GM19025 (cell line): ENCODE results near the gene TPRA1.

Source experiments
- ATAC-seq: cut with Tn5 transposase; IDR thresholded peaks from one replicate; pipeline ENCODE4 v1.9.1; 2021; ENCODE audit warnings: mild to moderate bottlenecking, low read depth, moderate library complexity; ENCODE audit not compliant: unreplicated experiment

Gene TPRA1

GRCh38 chr3:127590593-127591465 is at the start of gene TPRA1:
TPRA1 (minus strand) TSS chr3:127590733; CDS start chr3:127580146, 10,587 bp downstream.
- ATAC-seq: peak; percentile 71

GRCh38 chr3:127640042-127640355 is 49.5 kb upstream of the TPRA1 start:
- no peak for ATAC-seq

DNA sequence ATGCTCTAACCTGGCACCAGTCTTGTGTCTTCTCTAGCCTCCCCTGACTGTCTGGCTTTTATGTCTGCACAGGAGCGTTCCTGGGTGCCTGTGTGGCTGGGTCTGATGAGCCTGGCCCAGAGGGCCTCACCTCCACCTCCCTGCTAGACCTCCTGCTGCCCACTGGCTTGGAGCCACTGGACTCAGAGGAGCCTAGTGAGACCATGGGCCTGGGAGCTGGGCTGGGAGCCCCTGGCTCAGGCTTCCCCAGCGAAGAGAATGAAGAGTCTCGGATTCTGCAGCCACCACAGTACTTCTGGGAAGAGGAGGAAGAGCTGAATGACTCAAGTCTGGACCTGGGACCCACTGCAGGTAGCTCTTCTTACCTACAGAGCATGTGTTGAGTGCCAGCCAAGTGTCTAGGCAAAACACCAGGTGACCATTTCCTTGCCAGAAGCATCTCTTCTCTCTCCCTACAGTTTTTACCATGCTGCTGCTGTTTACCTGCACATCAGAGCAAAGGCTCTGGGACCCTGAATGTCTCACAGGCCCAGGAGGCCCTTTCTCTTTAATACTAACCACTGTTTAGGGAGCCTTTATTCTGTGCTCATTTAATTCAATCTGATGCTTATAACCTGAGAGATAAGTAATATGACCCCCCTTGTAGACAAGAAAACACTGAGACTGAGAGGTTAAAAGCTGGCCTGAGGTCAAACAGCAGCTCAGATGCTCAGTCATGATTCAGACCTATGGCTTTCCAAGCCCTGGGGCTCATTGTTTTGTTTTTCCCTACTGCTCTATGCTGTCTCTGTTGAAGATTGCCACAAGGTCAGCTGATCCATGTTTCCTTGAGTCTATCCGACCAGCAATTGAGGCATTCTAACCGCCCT is 48.9 kb upstream of the TPRA1 start:
- ATAC-seq: no peak

DNA sequence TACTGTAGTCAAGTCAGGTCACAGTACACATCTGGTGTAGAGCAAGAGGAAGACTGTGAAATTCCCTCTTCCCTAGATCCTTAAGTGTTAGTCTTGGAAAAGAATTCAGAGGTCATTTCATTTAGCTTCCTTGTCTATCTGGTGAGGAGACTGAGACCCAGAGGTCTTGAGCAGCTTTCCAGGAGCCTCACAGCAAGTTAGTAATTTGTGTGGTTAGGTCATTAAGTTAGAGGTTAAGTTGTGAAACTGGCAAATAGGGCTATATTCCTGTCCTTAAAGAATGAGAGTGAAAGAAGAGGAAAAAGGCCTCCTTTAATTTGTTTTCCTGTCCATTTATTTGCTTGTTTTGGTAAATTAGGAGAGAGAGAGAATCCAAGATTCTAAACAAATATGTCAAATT is 47.4 kb upstream of the TPRA1 start:
- no peak for ATAC-seq

DNA sequence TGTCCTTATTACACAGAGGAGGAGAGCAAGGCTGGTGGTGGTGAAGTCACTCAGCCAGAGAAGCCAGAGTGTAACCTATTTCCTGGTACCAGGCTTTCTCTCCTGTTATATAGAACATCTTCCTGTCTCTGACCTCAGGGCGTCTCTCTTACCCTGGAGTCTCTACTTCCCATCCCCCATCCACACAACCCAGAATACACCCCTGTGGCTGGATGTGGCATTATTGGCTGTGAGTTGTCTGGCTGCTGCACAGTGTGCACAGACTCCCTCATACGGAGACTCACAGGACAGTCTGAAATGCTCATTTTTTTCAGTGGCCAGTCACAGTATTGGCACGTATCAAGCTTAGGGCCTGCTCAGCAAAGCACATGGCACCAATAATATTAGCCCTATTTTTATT is 47.0 kb upstream of the TPRA1 start:
- ATAC-seq: no peak

DNA sequence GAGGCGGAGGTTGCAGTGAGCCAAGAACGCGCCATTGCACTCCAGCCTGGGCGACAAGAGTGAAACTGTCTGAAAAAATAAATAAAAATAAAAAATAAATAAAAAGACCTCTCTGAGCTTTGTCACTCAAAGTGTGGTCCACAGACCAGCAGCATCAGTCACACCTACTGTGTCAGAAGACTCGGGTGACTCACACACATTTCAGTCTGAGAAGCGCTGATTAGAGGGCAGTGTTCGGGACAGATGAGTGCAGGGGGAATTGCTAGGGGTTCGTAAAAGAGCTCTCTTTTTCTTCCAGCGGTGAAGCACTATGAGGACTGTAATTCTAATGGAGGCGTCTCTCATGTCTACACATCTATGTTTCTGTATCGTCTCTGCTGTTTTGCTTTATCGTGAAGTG is 44.1 kb upstream of the TPRA1 start:
- no peak for ATAC-seq

DNA sequence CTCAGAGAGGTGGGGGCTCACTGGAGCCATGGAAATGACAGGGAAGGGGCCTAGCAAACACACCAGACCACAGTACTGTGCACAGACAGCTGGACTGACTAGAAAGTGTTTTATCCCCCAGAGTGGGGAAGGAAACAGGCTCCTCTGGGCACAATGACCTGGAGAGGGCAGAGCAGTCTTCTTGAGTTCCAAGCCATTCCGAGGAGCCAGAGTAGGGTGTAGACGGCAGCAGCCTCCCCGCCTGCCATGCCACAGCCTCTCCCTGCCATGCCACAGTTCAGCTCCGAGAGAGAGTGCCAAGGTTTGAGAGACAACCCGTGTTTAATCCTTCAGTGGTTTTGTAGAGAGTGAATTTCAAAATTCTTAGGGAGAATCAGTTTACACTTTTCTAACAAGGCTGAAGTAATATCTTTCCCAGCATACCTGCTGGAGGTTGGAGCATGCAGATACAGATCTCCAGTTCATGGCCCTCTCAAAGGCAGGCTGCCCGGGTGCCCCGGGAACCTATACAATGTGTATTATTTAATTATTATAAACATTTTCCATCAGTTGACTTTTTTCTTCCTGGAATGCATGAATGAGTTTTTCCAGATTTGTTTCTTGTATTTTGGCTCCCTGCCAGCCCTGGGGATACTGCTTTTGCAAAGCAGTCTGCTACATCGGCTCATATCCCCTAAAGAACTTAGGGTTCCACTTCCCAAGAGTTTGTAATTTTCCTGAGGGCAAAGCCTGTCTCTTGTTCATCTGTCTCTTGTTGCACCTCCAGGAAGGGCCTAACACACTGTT is 41.7 kb upstream of the TPRA1 start:
- ATAC-seq: no peak

- no peak for ATAC-seq
These were observed 40.5 kb upstream of the TPRA1 start for GRCh38 chr3:127630811-127631714.

- no peak for ATAC-seq
These were observed 39.2 kb upstream of the TPRA1 start for GRCh38 chr3:127629467-127630403.

DNA sequence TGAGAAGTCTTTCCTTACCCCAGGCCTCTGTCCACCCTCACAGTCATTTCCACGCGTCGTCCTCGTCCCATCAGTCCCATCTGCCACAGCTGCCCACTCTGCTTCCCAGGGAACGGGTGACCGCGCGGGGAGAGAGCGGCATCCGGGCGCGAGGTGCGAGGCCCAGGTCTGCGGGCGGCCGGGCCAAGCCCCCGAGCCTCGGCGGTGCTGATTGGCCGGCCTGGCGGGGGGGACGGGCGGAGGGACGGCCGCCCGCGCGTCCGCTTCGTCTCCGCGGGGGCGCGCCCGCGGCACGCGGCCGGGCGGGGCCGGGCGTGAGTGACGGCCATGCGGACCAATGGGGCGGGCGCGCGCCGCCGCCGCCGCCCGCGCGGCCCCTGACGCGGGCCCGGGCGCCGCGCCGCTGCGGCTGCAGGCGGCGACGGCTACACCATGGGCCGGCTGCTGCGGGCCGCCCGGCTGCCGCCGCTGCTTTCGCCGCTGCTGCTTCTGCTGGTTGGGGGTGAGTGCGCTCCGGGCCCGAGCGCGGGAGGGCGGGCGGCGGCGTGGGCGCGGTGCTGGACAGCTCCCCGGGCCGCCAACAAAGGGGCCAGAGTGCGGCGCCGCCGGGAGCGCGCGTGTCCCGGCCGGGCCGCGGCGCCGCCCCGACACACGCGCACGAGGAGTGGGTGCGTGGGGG is 38.4 kb upstream of the TPRA1 start, which contains the start of gene PODXL2:
Gene PODXL2 (plus strand): TSS at position 398 of the 679 bp plus-strand sequence. CDS start 35 bp downstream, at position 433.
- no peak for ATAC-seq

DNA sequence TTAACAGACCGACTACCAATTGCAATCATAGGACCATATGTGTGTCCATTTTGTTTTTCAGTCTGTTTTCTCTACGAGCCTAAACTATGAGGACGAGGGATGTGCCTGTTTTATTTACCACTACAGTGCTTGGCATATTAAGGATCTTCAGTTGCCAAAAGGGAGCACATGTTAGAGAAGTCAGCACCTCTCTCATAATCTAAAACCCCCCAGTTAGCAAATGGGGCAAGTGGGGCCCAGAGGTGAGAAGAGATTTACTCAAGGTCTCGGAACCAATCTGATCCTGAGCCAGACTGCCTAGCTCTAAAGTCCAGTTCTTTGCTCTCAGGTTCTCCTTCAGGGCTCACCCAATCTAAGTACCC is 37.9 kb upstream of the TPRA1 start:
- no peak for ATAC-seq

DNA sequence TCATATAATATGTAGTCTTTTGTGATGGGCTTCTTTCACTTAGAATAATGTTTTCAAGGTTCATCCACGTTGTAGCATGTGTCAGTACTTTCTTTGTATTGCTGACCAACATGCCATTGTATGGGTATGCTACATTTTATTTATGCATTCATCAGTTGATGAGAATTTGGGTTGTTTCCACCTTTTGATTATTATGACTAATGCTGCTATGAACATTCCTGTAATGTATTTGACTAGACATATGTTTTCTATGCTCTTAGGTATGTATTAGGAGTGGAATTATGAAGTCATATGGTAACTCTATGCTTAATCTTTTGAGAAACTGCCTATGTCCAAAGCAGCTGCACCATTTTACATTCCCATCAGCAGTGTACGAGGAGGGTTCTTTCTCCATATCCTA is 35.3 kb upstream of the TPRA1 start:
- ATAC-seq: no peak

DNA sequence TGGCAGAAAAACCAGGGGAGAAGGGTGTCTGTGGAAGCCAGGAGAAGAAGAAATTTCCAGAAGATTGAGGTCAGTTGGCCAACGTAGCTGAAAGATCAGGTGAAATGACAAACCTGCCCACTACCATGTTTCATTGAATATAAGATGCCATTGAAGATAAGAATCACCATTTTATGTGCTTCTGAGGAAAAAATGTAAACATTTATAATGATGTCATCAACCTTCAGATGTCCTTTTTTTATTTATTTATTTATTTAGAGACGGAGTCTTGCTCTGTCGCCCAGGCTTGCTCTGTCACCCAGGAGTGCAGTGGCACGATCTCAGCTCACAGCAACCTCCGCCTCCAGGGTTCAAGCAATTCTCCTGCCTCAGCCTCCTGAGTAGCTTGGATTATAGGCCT is 33.5 kb upstream of the TPRA1 start:
- no peak for ATAC-seq

DNA sequence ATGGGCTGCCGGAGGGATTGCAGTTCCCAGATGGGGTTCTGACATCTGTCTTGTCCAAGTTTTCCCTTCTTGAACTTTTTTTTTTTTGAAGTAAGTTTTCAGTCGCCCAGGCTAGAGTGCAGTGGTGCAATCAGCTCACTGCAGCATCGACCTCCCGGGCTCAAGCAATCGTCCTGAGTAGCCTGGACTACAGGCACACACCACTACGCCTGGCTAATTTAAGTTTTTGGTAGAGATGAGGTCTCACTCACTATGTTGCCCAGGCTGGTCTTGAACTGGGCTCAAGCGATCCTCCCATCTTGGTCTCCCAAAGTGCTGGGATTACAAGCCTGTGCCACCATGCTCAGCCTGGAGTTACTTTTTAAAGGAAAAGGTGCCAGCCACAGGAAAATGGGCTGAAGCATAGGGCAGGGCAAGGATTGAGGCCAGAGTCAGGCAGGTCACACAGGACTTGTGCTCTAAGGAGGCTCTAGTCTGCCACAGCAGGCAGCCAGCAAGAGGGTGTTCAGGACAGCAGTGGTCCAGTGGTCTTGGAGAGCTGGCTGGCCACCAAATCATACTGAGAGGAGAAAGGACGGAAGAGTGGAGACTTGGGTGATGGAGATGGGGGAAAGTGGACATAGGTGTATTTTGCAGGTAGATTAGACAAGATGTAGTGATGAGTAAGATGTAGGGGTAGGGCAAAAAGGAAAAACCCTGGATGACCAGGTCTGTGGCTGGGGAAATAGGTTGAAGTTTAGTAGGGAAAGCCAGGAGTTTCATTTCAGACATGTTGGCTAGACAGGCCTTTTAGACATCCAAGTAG is 32.4 kb upstream of the TPRA1 start:
- ATAC-seq: no peak

DNA sequence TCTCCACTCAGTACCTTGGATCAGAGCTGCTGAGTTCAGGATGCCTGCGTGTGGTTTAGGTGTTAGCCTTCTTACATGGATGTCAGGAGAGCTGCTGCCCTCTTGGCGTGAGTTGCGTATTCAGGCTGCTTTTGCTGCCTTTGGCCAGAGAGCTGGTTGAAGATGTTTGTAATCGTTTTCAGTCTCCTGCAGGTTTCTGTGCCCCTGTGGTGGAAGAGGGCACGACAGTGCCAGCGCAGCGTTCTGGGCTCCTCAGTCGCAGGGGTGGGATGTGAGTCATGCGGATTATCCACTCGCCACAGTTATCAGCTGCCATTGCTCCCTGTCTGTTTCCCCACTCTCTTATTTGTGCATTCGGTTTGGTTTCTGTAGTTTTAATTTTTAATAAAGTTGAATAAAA is 31.5 kb upstream of the TPRA1 start:
- no peak for ATAC-seq

DNA sequence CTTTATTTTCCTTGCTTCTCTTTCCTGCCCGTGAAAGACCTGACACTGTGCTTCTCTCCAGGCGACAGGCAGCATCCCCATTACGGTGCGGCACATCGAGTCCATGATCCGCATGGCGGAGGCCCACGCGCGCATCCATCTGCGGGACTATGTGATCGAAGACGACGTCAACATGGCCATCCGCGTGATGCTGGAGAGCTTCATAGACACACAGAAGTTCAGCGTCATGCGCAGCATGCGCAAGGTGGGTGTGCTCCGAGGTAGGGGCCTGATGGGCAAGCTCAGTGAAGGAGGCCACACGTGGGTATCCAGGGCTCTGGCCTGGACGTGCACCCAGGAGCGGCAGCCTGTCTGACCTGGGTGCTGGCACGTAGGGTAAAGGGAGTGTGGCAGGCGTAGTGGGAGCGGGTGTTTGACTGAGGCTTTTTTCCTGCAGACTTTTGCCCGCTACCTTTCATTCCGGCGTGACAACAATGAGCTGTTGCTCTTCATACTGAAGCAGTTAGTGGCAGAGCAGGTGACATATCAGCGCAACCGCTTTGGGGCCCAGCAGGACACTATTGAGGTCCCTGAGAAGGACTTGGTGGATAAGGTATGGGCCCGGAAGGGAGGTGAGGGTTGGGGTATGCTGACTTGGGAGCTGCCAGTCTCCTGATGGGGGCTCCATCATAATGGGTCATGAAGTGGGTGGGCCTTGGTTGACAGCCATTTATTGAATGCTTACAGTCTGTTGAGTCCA is 30.3 kb upstream of the TPRA1 start:
- no peak for ATAC-seq

GRCh38 chr3:127618891-127619290 is 28.4 kb upstream of the TPRA1 start:
- ATAC-seq: no peak
